ENCODE data around the gene AKR7A2.

AKR7A2 gene

GRCh38 chr1:19311931-19312781 is at the start of gene AKR7A2, which contains the start of gene SLC66A1:
Gene AKR7A2 (minus strand): TSS chr1:19312144. CDS start chr1:19312124, 20 bp downstream.
Gene SLC66A1 (plus strand): TSS chr1:19312326. CDS start chr1:19317678, 5,352 bp downstream.
- H3K4me3 Mint-ChIP-seq = peak within 1 kb of the TSS; percentile 90
- peaks cover 11% of the 10 kb centered on the region for H3K36me3 Mint-ChIP-seq (ENCODE audit: low read depth)
- no peaks in the 10 kb centered on the region for H3K9me3 Mint-ChIP-seq
- peaks cover 34% of the 10 kb centered on the region for H3K4me1 Mint-ChIP-seq (ENCODE audit: low read depth)
- H3K27ac Mint-ChIP-seq = peak within 1 kb of the TSS; percentile 68
- no peaks in the 10 kb centered on the region for H3K27me3 Mint-ChIP-seq (ENCODE audit: low read depth)

DNA sequence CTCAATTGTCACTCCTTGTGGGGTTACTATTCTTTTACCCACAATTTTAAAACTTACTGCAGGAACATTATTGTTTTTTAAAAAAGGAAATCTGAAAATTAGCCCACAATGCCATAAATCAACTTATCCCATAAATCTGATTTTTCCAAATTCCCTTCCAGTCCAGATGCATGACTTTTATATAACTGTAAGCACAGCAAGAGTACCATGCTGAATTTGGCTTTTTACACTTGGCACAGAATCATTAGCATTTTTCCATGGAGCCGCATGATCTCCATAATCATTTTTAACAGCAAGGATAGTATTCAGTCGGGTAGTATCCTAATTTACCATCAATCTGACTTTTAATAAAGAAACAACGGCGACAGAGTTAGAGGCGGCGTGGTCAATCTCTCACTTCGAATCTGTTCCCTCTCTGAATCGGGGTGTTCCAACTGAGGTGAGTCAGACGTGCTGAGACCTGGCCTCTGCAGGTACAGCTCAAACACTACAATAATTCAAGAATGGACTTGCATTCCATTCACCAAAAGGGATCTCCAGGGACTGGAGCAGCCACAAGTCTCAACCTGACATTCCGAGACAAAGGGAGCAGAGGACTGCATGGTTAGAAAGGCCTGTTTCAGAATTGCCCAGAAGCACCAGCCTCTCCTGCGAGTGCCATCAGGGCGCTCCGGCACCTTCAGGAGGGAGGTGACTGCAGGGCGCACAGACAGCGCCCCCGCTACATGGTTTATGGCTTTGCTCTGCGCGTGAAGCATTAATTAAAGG is 49.1 kb upstream of the AKR7A2 start:
- H3K9me3 Mint-ChIP-seq = no peaks in the 10 kb centered on the region
- peaks cover 5% of the 10 kb centered on the region for H3K36me3 Mint-ChIP-seq (ENCODE audit: low read depth)
- H3K4me1 Mint-ChIP-seq (ENCODE audit: low read depth) = peaks cover 24% of the 10 kb centered on the region
- peak overlapping the region; percentile 47 for H3K27ac Mint-ChIP-seq
- H3K4me3 Mint-ChIP-seq = no peak overlapping the region
- no peaks in the 10 kb centered on the region for H3K27me3 Mint-ChIP-seq (ENCODE audit: low read depth)

- Mint-ChIP-seq H3K27me3 (ENCODE audit: low read depth) (no peaks in the 10 kb centered on the region), H3K4me1 (ENCODE audit: low read depth) (peaks cover 23% of the 10 kb centered on the region), H3K9me3 (no peaks in the 10 kb centered on the region), H3K27ac (no peak overlapping the region), H3K36me3 (ENCODE audit: low read depth) (peaks cover 8% of the 10 kb centered on the region), H3K4me3 (no peak overlapping the region)
These were observed 48.5 kb upstream of the AKR7A2 start for GRCh38 chr1:19360432-19360831.

DNA sequence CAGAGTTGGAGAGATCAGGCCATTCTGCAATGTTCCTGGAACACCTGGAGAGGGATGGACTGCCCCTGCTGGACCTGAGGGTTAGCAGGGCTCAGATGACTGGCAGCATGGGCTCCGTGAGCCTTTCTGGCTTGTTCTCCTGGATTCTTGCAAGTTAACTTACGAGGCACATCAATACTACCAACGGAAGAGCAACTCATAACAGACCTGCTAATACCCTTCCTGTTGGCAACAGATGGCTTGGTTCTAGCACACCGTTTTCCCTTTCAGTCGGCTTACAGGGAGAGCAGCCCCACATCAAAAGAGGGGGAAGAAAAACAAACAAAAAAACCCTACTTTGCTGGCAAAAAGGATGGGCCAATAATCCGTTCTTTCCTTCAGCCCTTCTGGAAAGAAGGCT is 48.1 kb upstream of the AKR7A2 start:
- Mint-ChIP-seq H3K4me1 (ENCODE audit: low read depth) (peaks cover 23% of the 10 kb centered on the region), H3K36me3 (ENCODE audit: low read depth) (peaks cover 10% of the 10 kb centered on the region), H3K27ac (peak overlapping the region; percentile 41), H3K9me3 (no peaks in the 10 kb centered on the region), H3K27me3 (ENCODE audit: low read depth) (no peaks in the 10 kb centered on the region), H3K4me3 (no peak overlapping the region)

GRCh38 chr1:19359357-19359756 is 47.4 kb upstream of the AKR7A2 start:
- peaks cover 13% of the 10 kb centered on the region for H3K36me3 Mint-ChIP-seq (ENCODE audit: low read depth)
- H3K4me1 Mint-ChIP-seq (ENCODE audit: low read depth) = peaks cover 21% of the 10 kb centered on the region
- H3K4me3 Mint-ChIP-seq = no peak overlapping the region
- H3K27me3 Mint-ChIP-seq (ENCODE audit: low read depth) = no peaks in the 10 kb centered on the region
- no peak overlapping the region for H3K27ac Mint-ChIP-seq
- H3K9me3 Mint-ChIP-seq = no peaks in the 10 kb centered on the region

- Mint-ChIP-seq H3K36me3 (ENCODE audit: low read depth) (peaks cover 14% of the 10 kb centered on the region), H3K4me1 (ENCODE audit: low read depth) (peaks cover 21% of the 10 kb centered on the region), H3K9me3 (no peaks in the 10 kb centered on the region), H3K4me3 (no peak overlapping the region), H3K27me3 (ENCODE audit: low read depth) (no peaks in the 10 kb centered on the region), H3K27ac (no peak overlapping the region)
These were observed 46.8 kb upstream of the AKR7A2 start for GRCh38 chr1:19358710-19359109.

DNA sequence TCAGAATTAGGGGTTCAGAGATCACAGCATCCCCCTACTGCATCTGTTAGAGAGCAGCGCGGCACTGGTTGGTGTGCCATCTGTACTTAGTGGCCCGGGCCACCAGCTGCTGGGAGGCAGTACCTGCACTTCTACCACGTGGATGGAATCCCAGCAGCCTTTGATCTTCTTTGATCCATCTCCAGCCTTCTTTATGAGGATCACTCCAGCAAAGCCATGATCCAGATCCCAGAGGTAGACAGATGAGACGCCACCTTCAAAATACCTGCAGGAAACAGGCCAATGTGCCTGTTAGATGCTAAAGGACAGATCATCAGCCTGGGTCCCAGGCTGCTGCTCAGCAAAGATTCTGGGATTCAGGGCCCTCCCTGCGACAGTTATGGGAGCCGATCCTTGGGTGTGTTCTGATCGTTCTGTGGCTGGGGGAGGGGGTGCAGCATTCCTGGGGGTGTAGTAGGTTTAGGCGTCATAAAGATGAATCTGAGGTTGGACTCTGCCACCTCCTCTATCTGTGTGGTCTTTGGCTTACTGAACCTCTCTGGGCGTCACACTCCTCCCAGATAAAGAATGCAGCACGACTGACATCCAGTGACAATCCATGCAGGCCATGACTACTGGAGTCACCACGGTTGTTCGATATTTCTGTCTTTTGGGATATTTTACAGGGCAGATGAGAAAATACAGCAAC is 45.5 kb upstream of the AKR7A2 start:
- H3K36me3 Mint-ChIP-seq (ENCODE audit: low read depth) = peaks cover 14% of the 10 kb centered on the region
- no peak overlapping the region for H3K27ac Mint-ChIP-seq
- H3K9me3 Mint-ChIP-seq = no peaks in the 10 kb centered on the region
- H3K4me3 Mint-ChIP-seq = no peak overlapping the region
- peaks cover 19% of the 10 kb centered on the region for H3K4me1 Mint-ChIP-seq (ENCODE audit: low read depth)
- H3K27me3 Mint-ChIP-seq (ENCODE audit: low read depth) = no peaks in the 10 kb centered on the region

GRCh38 chr1:19356266-19356665 is 44.3 kb upstream of the AKR7A2 start:
- no peaks in the 10 kb centered on the region for H3K9me3 Mint-ChIP-seq
- no peaks in the 10 kb centered on the region for H3K27me3 Mint-ChIP-seq (ENCODE audit: low read depth)
- H3K36me3 Mint-ChIP-seq (ENCODE audit: low read depth) = peaks cover 14% of the 10 kb centered on the region
- no peak overlapping the region for H3K27ac Mint-ChIP-seq
- H3K4me3 Mint-ChIP-seq = no peak overlapping the region
- H3K4me1 Mint-ChIP-seq (ENCODE audit: low read depth) = peaks cover 18% of the 10 kb centered on the region

- Mint-ChIP-seq H3K36me3 (ENCODE audit: low read depth) (peaks cover 17% of the 10 kb centered on the region), H3K4me1 (ENCODE audit: low read depth) (peaks cover 2% of the 10 kb centered on the region), H3K4me3 (no peak overlapping the region), H3K27ac (no peak overlapping the region), H3K27me3 (ENCODE audit: low read depth) (no peaks in the 10 kb centered on the region), H3K9me3 (no peaks in the 10 kb centered on the region)
These were observed 42.6 kb upstream of the AKR7A2 start for GRCh38 chr1:19354531-19354981.

GRCh38 chr1:19353596-19353995 is 41.7 kb upstream of the AKR7A2 start:
- Mint-ChIP-seq H3K36me3 (ENCODE audit: low read depth) (peaks cover 17% of the 10 kb centered on the region), H3K27ac (peak overlapping the region; percentile 20), H3K4me3 (no peak overlapping the region)

GRCh38 chr1:19352839-19353238 is 40.9 kb upstream of the AKR7A2 start:
- Mint-ChIP-seq H3K27me3 (ENCODE audit: low read depth) (no peaks in the 10 kb centered on the region), H3K27ac (no peak overlapping the region), H3K36me3 (ENCODE audit: low read depth) (peaks cover 17% of the 10 kb centered on the region), H3K9me3 (no peaks in the 10 kb centered on the region), H3K4me1 (ENCODE audit: low read depth) (peaks cover 2% of the 10 kb centered on the region), H3K4me3 (no peak overlapping the region)

More at GRCh38 chr1:19353596-19353995, 41.7 kb upstream of the AKR7A2 start:
- Mint-ChIP-seq H3K9me3 (no peaks in the 10 kb centered on the region), H3K4me1 (ENCODE audit: low read depth) (peaks cover 2% of the 10 kb centered on the region), H3K27me3 (ENCODE audit: low read depth) (no peaks in the 10 kb centered on the region)

- Mint-ChIP-seq H3K27ac (no peak overlapping the region), H3K36me3 (ENCODE audit: low read depth) (peaks cover 16% of the 10 kb centered on the region), H3K4me1 (ENCODE audit: low read depth) (no peaks in the 10 kb centered on the region), H3K27me3 (ENCODE audit: low read depth) (no peaks in the 10 kb centered on the region), H3K4me3 (no peak overlapping the region), H3K9me3 (no peaks in the 10 kb centered on the region)
These were observed 39.9 kb upstream of the AKR7A2 start for GRCh38 chr1:19351873-19352272.

DNA sequence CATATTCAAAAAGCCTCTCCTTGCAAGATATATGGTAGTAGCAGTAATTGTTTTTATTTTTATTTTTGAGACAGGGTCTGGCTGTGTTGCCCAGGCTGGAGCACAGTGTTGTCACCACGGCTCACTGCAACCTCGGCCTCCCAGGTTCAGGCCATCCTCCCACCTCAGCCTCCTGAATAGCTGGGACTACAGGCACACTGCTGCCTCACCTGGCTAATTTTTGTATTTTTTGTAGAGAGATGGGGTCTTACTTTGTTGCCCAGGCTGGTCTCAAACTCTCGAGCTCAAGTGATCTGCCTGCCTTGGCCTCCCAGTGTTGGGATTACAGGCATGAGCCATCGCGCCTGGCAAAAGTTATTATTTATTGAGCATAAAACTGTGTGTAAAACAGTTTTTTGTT is 38.6 kb upstream of the AKR7A2 start:
- no peak overlapping the region for H3K4me3 Mint-ChIP-seq
- H3K9me3 Mint-ChIP-seq = no peaks in the 10 kb centered on the region
- no peaks in the 10 kb centered on the region for H3K27me3 Mint-ChIP-seq (ENCODE audit: low read depth)
- H3K27ac Mint-ChIP-seq = no peak overlapping the region
- H3K4me1 Mint-ChIP-seq (ENCODE audit: low read depth) = peaks cover 2% of the 10 kb centered on the region
- H3K36me3 Mint-ChIP-seq (ENCODE audit: low read depth) = peaks cover 18% of the 10 kb centered on the region

DNA sequence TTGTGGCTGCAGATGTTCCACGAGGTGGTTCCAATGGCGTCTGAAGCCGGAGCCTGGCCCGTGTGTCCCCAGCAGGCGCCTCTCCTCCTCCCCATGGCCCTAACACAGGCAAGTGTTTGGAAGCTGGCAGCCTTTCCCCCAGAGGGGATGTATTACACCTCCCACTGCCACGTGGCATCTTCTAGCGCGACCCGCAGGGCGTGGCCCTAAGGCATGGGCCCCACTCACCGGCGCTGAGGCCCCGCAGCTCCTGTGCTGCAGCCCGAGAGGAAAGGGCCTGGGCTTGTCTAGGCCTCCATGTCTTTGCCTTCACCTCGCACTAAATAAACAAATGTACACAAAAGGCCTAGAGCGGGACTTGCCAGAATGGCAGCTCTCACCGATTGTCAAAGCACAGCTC is 38.1 kb upstream of the AKR7A2 start:
- H3K27me3 Mint-ChIP-seq (ENCODE audit: low read depth) = no peaks in the 10 kb centered on the region
- no peak overlapping the region for H3K4me3 Mint-ChIP-seq
- no peak overlapping the region for H3K27ac Mint-ChIP-seq
- no peaks in the 10 kb centered on the region for H3K9me3 Mint-ChIP-seq
- peaks cover 2% of the 10 kb centered on the region for H3K4me1 Mint-ChIP-seq (ENCODE audit: low read depth)
- peaks cover 16% of the 10 kb centered on the region for H3K36me3 Mint-ChIP-seq (ENCODE audit: low read depth)

All from T-helper 1 cell treated with Interleukin-12 subunit alpha and Interleukin-12 subunit beta and Interleukin-4 antibody, amounts not matched to agents 30 μg/mL and 1 μg/mL, for 36 hours (primary cell).